HG02610 (cell line): ENCODE measurements around the gene PHKA2.

Experiments
- ATAC-seq: cut with Tn5 transposase; IDR thresholded peaks from one replicate; pipeline ENCODE4 v1.9.1; 2021; ENCODE audit warnings: mild to moderate bottlenecking, moderate library complexity; ENCODE audit not compliant: unreplicated experiment

Gene PHKA2

GRCh38 chrX:18891548-18891945 lies 92.4 kb downstream of the PHKA2 start:
- ATAC-seq = no peak

GRCh38 chrX:18890724-18891547 lies 93.0 kb downstream of the PHKA2 start:
- ATAC-seq = no peak

GRCh38 chrX:18890049-18890381 lies 93.9 kb downstream of the PHKA2 start:
- no peak for ATAC-seq

- ATAC-seq = no peak
Observed at GRCh38 chrX:18889346-18890048, 94.4 kb downstream of the PHKA2 start.

GRCh38 chrX:18888281-18888680 lies 95.6 kb downstream of the PHKA2 start:
- no peak for ATAC-seq

- no peak for ATAC-seq
Observed at GRCh38 chrX:18887825-18888212, 96.1 kb downstream of the PHKA2 start.

GRCh38 chrX:18887177-18887824 lies 96.6 kb downstream of the PHKA2 start:
- ATAC-seq = no peak

- peak; percentile 69 for ATAC-seq
Observed at GRCh38 chrX:18886344-18887161, 97.4 kb downstream of the PHKA2 start.

- ATAC-seq = peak; percentile 33
Observed at GRCh38 chrX:18886005-18886343, 97.9 kb downstream of the PHKA2 start.

GRCh38 chrX:18885328-18886004 lies 98.4 kb downstream of the PHKA2 start:
- peak; percentile 11 for ATAC-seq

GRCh38 chrX:18884916-18885315 lies 99.0 kb downstream of the PHKA2 start:
- ATAC-seq = no peak

- ATAC-seq = no peak
Observed at GRCh38 chrX:18883961-18884765, 99.8 kb downstream of the PHKA2 start.

- no peak for ATAC-seq
Observed at GRCh38 chrX:18883234-18883960, 100.5 kb downstream of the PHKA2 start.

- ATAC-seq = no peak
Observed at GRCh38 chrX:18879144-18879543, 104.8 kb downstream of the PHKA2 start.

GRCh38 chrX:18877469-18877868 lies 106.4 kb downstream of the PHKA2 start:
- ATAC-seq = no peak

GRCh38 chrX:18875256-18875878 lies 108.5 kb downstream of the PHKA2 start:
- ATAC-seq = no peak

- no peak for ATAC-seq
Observed at GRCh38 chrX:18874560-18875255, 109.2 kb downstream of the PHKA2 start.

GRCh38 chrX:18873836-18874235 lies 110.1 kb downstream of the PHKA2 start:
- no peak for ATAC-seq
